Activated naive CD4-positive, alpha-beta T cell treated with Interleukin-2 at 50 U/mL for 16 hours (primary cell): Measurements from ENCODE around the gene RPL11.
"Not testable (repeated sequence)": the region's sequence is repeated elsewhere in the genome, so short reads cannot be mapped to it uniquely, and the experiment has no call there.

Experiments used
- DNase-seq: peaks from one replicate; pipeline ENCODE4 v3.0.0-alpha.2; 2020

RPL11 gene

GRCh38 chr1:23687680-23688079 lies 3.9 kb upstream of the RPL11 start:
- DNase-seq: not testable (repeated sequence)

GRCh38 chr1:23688281-23688680 lies 3.3 kb upstream of the RPL11 start:
- DNase-seq: not testable (repeated sequence)

GRCh38 chr1:23692308-23692871 lies 784 bp downstream of the RPL11 start:
- peak; percentile 19 for DNase-seq

- DNase-seq: no peak
These were observed 2.0 kb downstream of the RPL11 start for GRCh38 chr1:23693599-23693998.

- no peak for DNase-seq
These were observed 2.8 kb downstream of the RPL11 start for GRCh38 chr1:23694371-23694770.

- no peak for DNase-seq
These were observed 4.1 kb downstream of the RPL11 start for GRCh38 chr1:23695667-23696066.

GRCh38 chr1:23696335-23696989 lies 4.9 kb downstream of the RPL11 start:
- no peak for DNase-seq

- DNase-seq: no peak
These were observed 6.9 kb downstream of the RPL11 start for GRCh38 chr1:23698466-23698865.

GRCh38 chr1:23699280-23700179 lies 7.9 kb downstream of the RPL11 start:
- peak; percentile 23 for DNase-seq

- no peak for DNase-seq
These were observed 9.7 kb downstream of the RPL11 start for GRCh38 chr1:23701310-23701709.

- no peak for DNase-seq
These were observed 10.4 kb downstream of the RPL11 start for GRCh38 chr1:23701996-23702395.

- no peak for DNase-seq
These were observed 13.4 kb downstream of the RPL11 start for GRCh38 chr1:23704834-23705495.

GRCh38 chr1:23709229-23709628 lies 17.6 kb downstream of the RPL11 start:
- DNase-seq: no peak

GRCh38 chr1:23718482-23718881 lies 26.9 kb downstream of the RPL11 start:
- DNase-seq: no peak

- DNase-seq: no peak
These were observed 27.7 kb downstream of the RPL11 start for GRCh38 chr1:23719162-23719820.

GRCh38 chr1:23720256-23720995 lies 28.8 kb downstream of the RPL11 start:
- DNase-seq: peak; percentile 34

GRCh38 chr1:23722652-23723051 lies 31.0 kb downstream of the RPL11 start:
- DNase-seq: no peak

GRCh38 chr1:23726686-23727085 lies 35.1 kb downstream of the RPL11 start:
- DNase-seq: no peak

- DNase-seq: no peak
These were observed 35.8 kb downstream of the RPL11 start for GRCh38 chr1:23727362-23727811.

GRCh38 chr1:23732363-23733224 lies 41.0 kb downstream of the RPL11 start:
- DNase-seq: no peak

GRCh38 chr1:23733281-23733680 lies 41.7 kb downstream of the RPL11 start:
- DNase-seq: not testable (repeated sequence)
